CD1c-positive myeloid dendritic cell (primary cell): ENCODE measurements around the gene IMPACT.
A peak's percentile ranks its signal among the peaks of the same experiment; 100 is the strongest.

Experiments
- DNase-seq: peaks from one replicate; pipeline ENCODE4 v3.0.0-alpha.2; 2016; ENCODE audit errors: extremely low spot score

Gene IMPACT

DNA sequence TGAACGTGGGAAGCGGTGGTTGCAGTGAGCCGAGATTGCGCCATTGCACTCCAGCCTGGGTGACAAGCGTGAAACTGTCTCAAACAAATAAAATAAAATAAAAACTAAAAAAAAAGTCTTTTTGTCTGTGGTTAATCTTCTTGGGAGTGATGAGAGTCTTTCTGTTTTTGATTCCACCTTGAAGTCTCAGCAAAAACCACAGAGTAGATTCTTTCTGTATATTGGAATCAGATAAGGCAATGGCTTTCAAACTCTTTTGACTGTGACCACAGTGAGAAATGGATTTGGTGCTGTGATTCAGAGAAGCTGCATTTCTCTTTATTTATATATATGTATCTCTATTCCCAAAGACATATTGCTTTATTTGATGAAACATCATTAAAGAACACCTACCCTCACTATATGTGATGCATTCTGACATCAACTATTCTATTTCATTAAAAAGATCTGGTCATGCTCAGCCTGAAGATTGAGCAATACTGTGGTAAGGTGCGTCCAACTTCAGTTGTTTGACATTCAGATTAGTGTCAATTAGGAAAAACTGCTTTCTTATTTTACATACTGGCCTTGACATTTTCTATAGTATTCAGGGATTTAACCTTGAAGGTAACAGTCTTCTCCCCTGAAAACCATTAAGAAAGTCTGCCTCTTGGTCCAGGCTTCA is 49.6 kb downstream of the IMPACT start:
- DNase-seq = no peak

DNA sequence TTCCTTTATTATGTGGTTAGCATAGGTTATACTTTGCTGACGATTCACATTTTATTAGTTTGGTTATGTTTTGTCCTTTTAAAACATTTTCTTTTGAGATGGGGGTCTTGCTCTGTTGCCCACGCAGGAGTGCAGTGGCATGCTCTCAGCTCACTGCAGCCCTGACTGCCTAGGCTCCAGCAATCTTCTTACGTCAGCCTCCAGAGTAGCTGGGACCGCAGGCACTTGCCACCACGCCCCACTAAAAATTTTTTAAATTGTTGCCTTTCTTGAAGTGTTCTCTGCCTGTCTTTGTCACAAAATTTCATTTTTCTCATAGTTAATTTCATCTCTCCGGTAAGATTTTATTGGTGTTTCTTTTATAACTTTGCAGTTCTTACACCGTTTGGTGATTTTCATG is 52.9 kb downstream of the IMPACT start:
- DNase-seq = no peak

DNA sequence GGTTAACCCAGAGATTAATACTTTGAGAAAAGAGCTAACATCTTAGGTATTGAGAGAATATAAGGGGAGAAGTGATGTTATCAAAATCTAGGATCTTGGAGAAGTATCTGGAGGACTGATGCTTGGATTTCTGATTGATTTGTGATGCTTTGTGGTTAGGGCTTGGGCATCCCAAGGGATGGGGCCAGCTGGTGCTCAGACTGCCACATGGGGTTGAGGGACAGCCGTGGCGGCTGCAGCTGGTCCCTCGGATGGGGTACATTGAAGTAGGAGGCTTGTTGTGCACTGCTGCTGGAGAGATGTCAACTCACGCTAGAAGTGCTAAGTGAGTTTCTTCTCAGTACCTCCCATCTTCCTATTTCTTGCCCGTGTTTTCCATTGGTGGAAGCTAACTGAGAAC is 56.4 kb downstream of the IMPACT start:
- no peak for DNase-seq

DNA sequence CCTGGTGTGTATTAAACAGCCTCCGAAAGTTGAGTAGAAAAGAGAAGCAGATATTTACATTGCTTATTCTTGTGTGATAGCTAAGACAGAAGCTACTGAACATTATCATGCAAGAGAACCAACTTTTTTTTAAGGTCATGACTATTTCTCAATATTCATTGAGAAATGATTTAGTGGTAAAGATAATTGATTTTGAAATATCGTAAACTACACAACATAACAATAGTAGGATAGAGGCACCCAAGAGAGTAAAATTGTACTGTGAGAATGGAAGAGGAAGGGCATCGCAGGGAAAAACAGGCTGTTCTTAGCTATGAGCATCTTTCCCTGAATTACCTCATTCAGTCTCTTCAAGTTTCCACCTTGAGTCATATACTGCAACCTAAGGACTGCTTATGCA is 59.2 kb downstream of the IMPACT start:
- no peak for DNase-seq

DNA sequence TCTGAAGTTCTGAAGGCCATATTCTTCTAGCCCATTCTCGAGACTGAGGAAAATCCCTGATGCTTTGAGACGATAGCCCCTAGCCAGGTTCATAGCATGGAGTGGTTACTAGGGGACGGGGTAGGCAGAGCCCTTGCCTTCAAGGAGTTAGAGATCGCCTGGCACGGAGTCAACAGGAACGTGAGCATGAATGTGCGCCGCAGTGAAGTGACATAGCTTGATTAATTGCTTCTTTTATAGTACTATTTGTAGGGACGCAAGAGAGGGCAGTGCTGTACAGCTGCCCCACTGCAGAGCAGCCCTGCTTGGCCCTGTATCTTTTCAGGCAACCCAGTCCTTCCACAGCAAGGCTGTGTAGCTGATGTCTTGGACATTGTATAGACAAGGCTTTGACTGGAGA is 60.2 kb downstream of the IMPACT start:
- DNase-seq = no peak

DNA sequence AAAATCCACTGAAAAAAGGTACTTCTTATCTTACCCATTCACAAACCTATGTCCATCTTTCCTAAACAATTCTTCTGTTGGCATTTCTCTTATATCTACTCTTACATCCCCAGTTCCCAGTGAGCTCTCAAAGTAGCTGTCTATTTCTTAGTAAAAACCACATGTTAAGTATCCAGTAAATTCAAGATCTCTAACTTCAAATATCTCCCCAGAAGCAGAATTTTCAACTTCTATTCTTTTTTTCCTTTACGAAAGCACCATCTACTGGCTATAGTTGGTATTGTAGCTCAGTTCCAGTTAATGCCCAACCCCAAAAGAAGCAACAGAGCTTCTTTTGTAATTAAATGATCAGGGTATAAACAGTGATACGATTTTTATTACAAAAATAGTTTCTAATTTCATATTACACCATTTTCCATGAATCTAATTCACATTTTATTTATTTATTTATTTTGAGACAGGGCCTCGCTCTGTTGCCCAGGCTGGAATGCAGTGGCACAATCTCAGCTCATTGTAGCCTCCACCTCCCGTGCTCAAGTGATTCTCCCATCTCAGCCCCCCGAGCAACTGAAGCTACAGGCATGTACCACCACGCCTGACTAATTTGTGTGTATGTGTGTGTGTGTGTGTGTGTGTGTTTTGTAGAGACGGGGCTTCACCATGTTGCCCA is 62.5 kb downstream of the IMPACT start:
- peak; percentile 63 for DNase-seq

DNA sequence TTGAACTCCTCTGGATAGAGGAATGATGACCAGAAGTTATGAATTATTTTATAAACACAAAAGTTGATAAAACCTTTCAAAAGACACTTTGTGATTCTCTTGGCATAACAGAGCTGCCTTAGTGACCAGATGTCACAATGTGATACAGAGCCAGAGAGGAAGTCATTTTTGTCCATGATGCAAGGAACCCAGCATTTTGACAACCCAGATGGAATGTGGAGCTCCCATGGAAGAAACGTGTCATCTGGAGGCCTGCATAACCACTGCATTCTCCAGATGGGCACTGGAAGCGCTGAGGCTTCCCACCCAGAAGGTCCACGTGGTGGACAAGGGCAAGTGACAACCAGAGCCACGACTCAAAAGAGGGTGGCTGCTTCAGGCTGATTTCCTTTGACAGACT is 64.1 kb downstream of the IMPACT start:
- DNase-seq = no peak

DNA sequence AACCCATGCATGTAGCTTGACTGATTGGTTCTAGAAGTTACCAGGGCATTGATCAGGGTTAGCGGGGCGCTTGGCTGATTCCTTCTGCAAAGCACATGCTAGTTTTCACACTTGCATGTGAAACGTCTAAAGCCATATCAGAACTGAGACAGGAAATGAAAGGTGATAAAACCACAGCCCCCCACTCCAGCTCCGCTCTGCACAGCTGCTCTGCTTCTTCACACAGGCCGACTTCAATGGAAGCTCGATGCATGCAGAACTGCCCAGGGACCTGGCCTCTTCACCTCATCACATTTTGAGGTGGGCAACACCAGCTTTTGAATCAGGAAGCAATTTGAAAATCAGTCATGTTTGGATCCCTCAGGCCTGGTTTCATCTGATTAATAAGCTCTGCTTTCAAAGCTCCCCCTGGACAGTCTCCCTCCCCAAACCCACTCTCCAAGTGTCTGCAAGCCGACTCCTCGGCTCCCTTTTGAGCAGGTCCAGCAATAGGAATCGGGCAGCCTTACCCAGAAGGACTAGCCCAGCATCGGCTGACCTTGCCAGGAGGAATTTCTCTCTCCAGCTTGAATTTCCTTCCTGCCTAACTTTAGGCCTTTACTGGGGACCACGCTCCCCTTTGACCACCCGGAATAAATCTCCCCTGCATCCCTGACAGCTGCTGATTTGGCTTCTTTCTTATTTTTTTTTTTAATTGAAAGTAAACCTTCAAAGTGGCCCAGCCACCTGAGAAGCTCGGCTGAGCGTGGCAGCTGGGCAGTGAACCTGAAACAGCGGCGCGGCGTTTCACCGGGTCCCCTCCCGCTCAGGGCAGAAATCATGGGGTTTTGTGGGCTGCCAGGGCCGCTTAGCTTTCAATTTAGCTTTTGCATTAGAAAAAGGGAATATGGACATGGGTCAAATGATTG is 65.7 kb downstream of the IMPACT start:
- no peak for DNase-seq

DNA sequence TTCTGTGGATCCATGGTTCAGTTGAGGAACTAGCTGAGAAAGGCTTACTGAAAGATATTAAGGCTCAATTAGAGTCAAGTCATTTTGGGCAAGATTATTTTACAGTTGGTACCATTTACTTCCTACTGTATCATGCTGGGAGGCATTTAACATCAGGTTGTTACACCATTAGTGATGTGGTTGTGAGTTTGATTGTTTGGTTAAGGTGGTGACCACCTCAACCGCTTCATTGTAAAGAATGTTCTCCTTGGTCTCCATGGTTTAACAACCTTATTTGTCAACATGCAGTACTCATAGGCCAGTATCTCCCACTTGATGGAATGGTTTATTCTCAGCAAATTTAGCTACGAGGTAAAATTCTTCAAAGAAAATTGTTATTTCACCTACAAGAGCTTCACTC is 68.1 kb downstream of the IMPACT start:
- no peak for DNase-seq

DNA sequence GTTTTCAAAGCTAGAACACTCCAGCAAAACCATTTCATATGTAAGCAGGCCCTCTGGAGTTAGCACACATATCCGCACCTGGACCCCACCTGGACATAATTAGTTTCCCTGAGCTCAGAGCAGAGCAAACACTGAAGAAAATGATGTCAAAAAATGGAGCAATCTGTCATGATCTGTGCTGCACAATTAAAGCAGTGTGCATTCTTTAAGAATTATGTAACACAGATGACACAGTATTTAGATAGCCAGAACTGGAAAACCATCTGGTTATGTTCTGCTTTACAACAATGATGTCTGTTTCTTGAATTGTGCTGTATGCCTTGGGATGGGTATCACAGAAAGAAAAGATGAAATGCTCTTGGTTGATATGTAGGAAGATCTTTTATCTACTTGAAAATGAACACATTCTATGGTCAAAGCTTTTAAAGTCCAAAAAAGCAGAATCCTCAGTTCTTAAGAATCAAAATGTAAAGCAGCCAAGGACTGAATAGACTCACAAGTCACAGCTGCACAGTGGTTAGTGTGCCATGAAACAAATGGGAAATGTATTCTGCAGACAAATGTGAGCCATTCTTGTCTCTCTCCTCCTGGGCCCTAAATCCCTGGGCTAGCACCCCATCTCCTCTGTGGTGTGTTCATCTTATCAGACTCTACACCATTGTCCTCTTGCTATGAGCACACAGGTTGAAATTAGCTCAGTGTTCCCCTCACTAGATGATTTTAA is 70.7 kb downstream of the IMPACT start:
- no peak for DNase-seq

DNA sequence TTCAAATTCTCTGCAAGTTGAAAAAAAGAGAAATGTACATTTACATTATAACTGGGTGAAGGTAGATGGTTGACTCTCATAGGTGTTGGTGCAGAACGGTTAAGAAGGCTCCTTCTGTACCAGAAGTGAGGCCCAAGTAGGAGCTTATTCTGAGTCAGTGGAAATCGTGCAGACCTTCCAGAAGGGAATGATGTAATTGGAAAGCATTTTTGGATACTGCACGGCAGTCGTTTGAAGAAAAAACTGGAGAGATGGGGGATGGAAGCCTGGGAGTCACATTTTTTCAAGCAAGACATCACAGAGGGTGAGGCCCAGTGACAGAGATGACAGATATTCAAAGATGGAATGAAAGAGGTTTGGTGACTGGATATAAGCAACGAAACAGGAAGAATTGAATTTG is 73.3 kb downstream of the IMPACT start:
- no peak for DNase-seq

DNA sequence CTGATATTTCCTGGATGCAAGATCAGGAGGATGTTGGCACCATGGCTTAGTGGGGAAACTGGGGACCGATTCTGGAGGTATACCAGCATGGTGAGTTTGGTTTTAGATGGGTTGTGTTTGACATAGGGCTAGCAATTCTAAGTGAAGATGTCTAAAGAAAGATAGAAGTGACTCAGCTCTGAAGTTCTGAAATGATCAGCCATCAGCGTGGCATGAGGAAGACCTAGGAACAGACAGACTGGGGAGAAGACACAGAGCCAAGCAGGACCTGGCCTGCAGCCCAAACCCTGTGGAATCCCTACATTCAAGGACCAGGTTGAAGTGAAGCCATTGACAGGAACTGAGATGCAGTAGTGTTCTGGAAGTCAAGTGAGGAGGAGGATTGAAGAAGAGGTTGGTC is 73.7 kb downstream of the IMPACT start:
- DNase-seq = no peak

DNA sequence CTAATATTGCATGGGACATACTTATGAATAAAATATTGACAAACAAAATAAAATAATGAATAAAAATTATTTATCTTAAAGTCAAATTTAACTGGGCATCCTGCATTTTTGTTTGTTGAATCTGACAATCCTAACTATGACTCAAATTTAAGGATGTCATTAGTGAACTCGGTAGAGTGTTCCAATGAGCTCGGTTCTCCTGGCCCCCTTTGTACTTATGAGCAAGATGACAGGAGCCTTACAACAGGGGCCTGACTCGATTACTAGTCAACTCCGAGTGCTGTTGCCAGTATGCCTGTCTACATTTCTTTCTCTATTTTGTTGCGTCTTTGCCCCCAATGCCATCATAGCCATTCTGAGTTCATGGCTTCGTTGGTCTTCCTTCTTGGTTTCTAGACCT is 74.3 kb downstream of the IMPACT start:
- no peak for DNase-seq

DNA sequence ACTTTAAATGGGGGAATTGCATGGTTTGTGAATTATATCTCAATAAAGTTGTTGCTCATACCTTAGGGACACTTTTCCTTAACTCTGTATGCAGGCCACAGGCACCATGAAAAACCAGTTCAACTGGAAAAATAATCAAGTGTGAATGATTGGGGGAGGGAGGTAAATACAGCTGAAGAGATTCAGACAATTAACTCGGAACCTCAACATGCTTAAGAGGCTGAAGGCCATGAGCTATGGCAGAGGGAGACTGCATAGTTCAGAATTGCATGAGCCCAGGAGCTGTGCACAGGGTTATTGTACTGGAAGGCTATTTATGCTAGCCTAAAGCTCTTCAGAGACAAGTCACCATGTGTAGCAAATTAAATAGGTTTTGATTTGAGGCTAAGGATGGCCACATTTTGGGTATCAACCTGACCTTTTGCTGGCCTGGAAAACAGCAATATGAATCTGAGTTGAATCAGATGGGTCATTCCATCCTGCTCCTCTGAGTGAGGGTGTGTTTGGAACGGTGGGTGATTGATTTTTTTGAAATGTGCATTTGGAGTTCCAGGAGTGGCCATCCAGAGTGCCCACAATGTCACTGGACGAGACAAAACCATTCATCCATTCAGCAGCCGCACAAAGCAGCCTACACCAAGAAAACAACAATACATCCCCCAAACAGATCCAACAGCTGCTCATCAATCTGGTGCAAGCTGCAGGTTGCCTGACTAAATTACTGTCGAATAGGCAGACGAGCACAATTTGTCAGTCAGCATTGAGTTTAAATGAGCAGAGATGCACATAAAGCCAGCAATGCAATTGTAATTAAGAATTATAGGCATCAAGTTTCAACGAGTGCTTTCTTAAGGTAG is 76.4 kb downstream of the IMPACT start:
- DNase-seq = no peak
